Measurements from ENCODE around the gene SLC9C1. TPM values are rescaled to one million over a fixed set of nuclear protein-coding genes. Genes with fewer than 3 reads are reported as not detected.

SLC9C1 gene
- total RNA-seq, 4 donors from 2014 or later: not detected

- H3K4me3 ChIP-seq: no peak overlapping the region
- H3K27ac ChIP-seq: no peak overlapping the region
- no peak for DNase-seq
- no peaks in the 10 kb centered on the region for H3K36me3 ChIP-seq
- H3K27me3 ChIP-seq: no peaks in the 10 kb centered on the region
- no peaks in the 10 kb centered on the region for H3K4me1 ChIP-seq
- no peaks in the 10 kb centered on the region for H3K9me3 ChIP-seq
- WGBS, 2 donors: 16 to 30% methylated on average over 2 of the region's 2 CpGs
- no peak for TF ChIP-seq CTCF (IDR thresholded peaks at IDR 0.05)
- TF ChIP-seq POLR2A (IDR thresholded peaks at IDR 0.05): no peak
- intact Hi-C loops (cut with DNase I): no loop called here
Measured at GRCh38 chr3:112247350-112247749, 46.7 kb downstream of the SLC9C1 start.

- intact Hi-C loops (cut with DNase I): no loop called here
- WGBS, 2 donors: 68 to 72% methylated on average over 4 of the region's 4 CpGs
Measured at GRCh38 chr3:112233083-112233482, 60.9 kb downstream of the SLC9C1 start.

DNA sequence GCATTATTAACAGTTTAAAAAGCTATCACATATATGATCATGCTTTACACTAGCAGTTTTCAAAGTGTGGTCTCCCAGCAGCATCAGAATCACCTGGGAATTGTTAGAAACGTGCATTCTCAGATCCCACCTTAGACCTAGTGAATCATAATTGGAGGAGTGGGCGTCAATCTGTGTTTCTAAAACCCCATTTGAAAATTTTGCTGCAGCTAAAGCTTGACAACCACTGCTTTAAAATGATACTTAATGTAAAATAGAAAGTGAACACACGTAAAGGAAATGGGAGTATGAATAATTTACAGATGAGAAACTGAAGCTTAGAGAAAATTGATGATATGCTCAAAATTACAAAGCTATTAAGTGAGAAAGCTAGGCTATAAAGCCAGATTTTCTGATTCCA is 62.3 kb downstream of the SLC9C1 start:
- Histone ChIP-seq H3K27ac (no peak overlapping the region), H3K27me3 (no peaks in the 10 kb centered on the region), H3K4me3 (no peak overlapping the region), H3K36me3 (no peaks in the 10 kb centered on the region), H3K9me3 (no peaks in the 10 kb centered on the region), H3K4me1 (no peaks in the 10 kb centered on the region)
- no peak for TF ChIP-seq POLR2A (IDR thresholded peaks at IDR 0.05)
- no peak for TF ChIP-seq CTCF (IDR thresholded peaks at IDR 0.05)
- intact Hi-C loops (cut with DNase I): no loop called here
- no peak for DNase-seq
- WGBS, 2 donors: 46 to 72% methylated on average over 3 of the region's 3 CpGs

More at GRCh38 chr3:112233083-112233482, 60.9 kb downstream of the SLC9C1 start:
- no peak for DNase-seq
- no peaks in the 10 kb centered on the region for H3K36me3 ChIP-seq
- no peak overlapping the region for H3K4me3 ChIP-seq
- no peak for TF ChIP-seq CTCF (IDR thresholded peaks at IDR 0.05)
- TF ChIP-seq POLR2A (IDR thresholded peaks at IDR 0.05): no peak
- H3K27me3 ChIP-seq: no peaks in the 10 kb centered on the region
- H3K4me1 ChIP-seq: no peaks in the 10 kb centered on the region
- no peak overlapping the region for H3K27ac ChIP-seq
- no peaks in the 10 kb centered on the region for H3K9me3 ChIP-seq

GRCh38 chr3:112230033-112230432 is 64.0 kb downstream of the SLC9C1 start:
- intact Hi-C loops (cut with DNase I): no loop called here
- no peaks in the 10 kb centered on the region for H3K27me3 ChIP-seq
- no peak for TF ChIP-seq POLR2A (IDR thresholded peaks at IDR 0.05)
- TF ChIP-seq CTCF (IDR thresholded peaks at IDR 0.05): no peak
- no peak overlapping the region for H3K4me3 ChIP-seq
- 77 to 83% methylated on average over 1 of the region's 1 CpG for WGBS, 2 donors
- H3K9me3 ChIP-seq: peaks cover 0 to 12% (median 0%) of the 10 kb centered on the region in 3 donors
- H3K27ac ChIP-seq: no peak overlapping the region
- no peaks in the 10 kb centered on the region for H3K4me1 ChIP-seq
- DNase-seq: no peak
- no peaks in the 10 kb centered on the region for H3K36me3 ChIP-seq

DNA sequence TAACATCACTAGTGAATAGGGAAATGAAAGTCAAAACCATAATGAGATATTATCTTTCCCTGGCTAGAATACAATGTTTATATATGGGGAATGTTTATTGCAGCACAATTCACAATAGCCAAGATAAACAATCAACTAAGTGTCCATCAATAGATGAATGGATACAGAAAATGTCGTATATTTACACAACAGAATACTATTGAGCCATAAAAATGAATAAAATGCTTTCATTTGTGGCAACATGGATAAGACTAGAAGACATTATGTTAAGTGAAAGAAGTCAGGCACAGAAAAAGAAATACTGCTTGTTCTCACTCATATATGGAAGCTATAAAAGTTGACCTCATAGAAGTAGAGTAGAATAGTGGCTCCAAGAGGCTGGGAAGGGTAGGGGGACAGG is 65.2 kb downstream of the SLC9C1 start:
- DNase-seq: no peak
- Histone ChIP-seq H3K4me3 (no peak overlapping the region), H3K27ac (no peak overlapping the region), H3K4me1 (no peaks in the 10 kb centered on the region), H3K9me3 (peaks cover 0 to 22% (median 0%) of the 10 kb centered on the region in 3 donors), H3K27me3 (no peaks in the 10 kb centered on the region), H3K36me3 (no peaks in the 10 kb centered on the region)
- TF ChIP-seq CTCF (IDR thresholded peaks at IDR 0.05) (no peak), POLR2A (IDR thresholded peaks at IDR 0.05) (no peak)
- 62 to 64% methylated on average over 1 of the region's 1 CpG for WGBS, 2 donors
- intact Hi-C loops (cut with DNase I): no loop called here

Measured in esophagus squamous epithelium (tissue), 5 donors.